HepG2 (cell line): ENCODE measurements around the gene PLIN5. TPM values are rescaled to one million over a fixed set of nuclear protein-coding genes. Genes with fewer than 3 reads are reported as not detected.

Experiments used
- AHDC1 ChIP-seq: sonication (generic); formaldehyde crosslinking; IDR thresholded peaks from 2 replicates; pipeline ENCODE4 v1.5.1; 2020; ENCODE audit warnings: mild to moderate bottlenecking, missing genetic modification reagents, borderline replicate concordance
- ATF5 ChIP-seq: sonication (generic); formaldehyde crosslinking; IDR thresholded peaks from 2 replicates; pipeline ENCODE4 v1.4.0; 2020; ENCODE audit warnings: mild to moderate bottlenecking, low read depth, missing genetic modification reagents
- DNMT1 ChIP-seq: sonication (generic); formaldehyde crosslinking; IDR thresholded peaks from 2 replicates; pipeline ENCODE4 v1.5.1; 2020; ENCODE audit warnings: mild to moderate bottlenecking, missing genetic modification reagents
- GMEB2 ChIP-seq: IDR thresholded peaks from 2 replicates; pipeline ENCODE4 v1.6.1; 2016; ENCODE audit warnings: missing biosample characterization, missing genetic modification reagents, low read depth
- KLF6 ChIP-seq: IDR thresholded peaks from 2 replicates; pipeline ENCODE4 v1.8.0; 2016; ENCODE audit warnings: missing biosample characterization, missing genetic modification reagents
- PHF8 ChIP-seq: sonication (generic); formaldehyde crosslinking; IDR thresholded peaks from 2 replicates; pipeline ENCODE4 v1.5.0; 2020; ENCODE audit warnings: missing genetic modification reagents
- REPIN1 ChIP-seq: sonication (generic); formaldehyde crosslinking; IDR thresholded peaks from 2 replicates; pipeline ENCODE4 v1.8.0; 2022; ENCODE audit warnings: missing genetic modification reagents, low read depth, mild to moderate bottlenecking, borderline replicate concordance
- SP4 ChIP-seq: sonication (generic); formaldehyde crosslinking; IDR thresholded peaks from 2 replicates; pipeline ENCODE4 v1.8.1; 2023; ENCODE audit warnings: mild to moderate bottlenecking, missing genetic modification reagents
- USF2 ChIP-seq, 2 experiments: sonication (generic) in 1 of 2; formaldehyde crosslinking in 1 of 2; IDR thresholded peaks; 2 replicates each; pipeline versions ENCODE4 v1.5.1 to v1.6.1; 2011 to 2020; ENCODE audit warnings: borderline replicate concordance in 1 of 2, low read depth in 1 of 2, low read length in 1 of 2, mild to moderate bottlenecking in 1 of 2, missing genetic modification reagents in 1 of 2, moderate library complexity in 1 of 2
- ZNF512 ChIP-seq: sonication (generic); formaldehyde crosslinking; IDR thresholded peaks from 2 replicates; pipeline ENCODE4 v1.4.0; 2020; ENCODE audit warnings: mild to moderate bottlenecking, missing genetic modification reagents
- ZNF572 ChIP-seq: sonication (generic); formaldehyde crosslinking; IDR thresholded peaks from 2 replicates; pipeline ENCODE4 v1.5.1; 2020; ENCODE audit warnings: mild to moderate bottlenecking, missing genetic modification reagents
- polyA plus RNA-seq, 8 experiments: library from polyadenylated mRNA; depleted of rRNA in 3 of 8; stranded (reverse) in 7 of 8; unstranded in 1 of 8; fragments of >200 nt; fragmentation: Illumina TruSeq in 4 of 8; extraction: Trizol in 4 of 8; gene quantifications; 2 replicates each; pipeline versions ENCODE4 v1.2.1 to v1.2.3, GENCODE V29; 2011 to 2016; ENCODE audit warnings: low read depth in 4 of 8, missing spikeins in 1 of 8, mixed read lengths in 1 of 8; ENCODE audit not compliant: insufficient read depth in 1 of 8
- total RNA-seq, 5 experiments: library from RNA; depleted of rRNA; stranded (reverse); fragments of >200 nt; fragmentation: Illumina TruSeq; extraction: Trizol; gene quantifications; 2 replicates each; pipeline ENCODE4 v1.2.3, GENCODE V29; 2016; ENCODE audit warnings: low read depth in 1 of 5

PLIN5 gene
- total and polyA plus RNA-seq, 2 of the 13 experiments (the other 11 are each of a cell fraction or from before 2014, with no cell fraction given), result 1.8 to 4.8 TPM

GRCh38 chr19:4583961-4584669 lies 49.1 kb upstream of the PLIN5 start (continued):
- TF ChIP-seq USF2 (IDR thresholded peaks at IDR 0.05; ENCODE audit: low read depth, low read length) (no peak), USF2 (CRISPR knock-in tag; IDR thresholded peaks at IDR 0.05; ENCODE audit: borderline replicate concordance) (no peak; the same call in 1 of the 2 replicates), ZNF512 (CRISPR knock-in tag) (no peak), GMEB2 (CRISPR knock-in tag) (no peak), ZNF572 (no peak), KLF6 (no peak), REPIN1 (no peak; the same call in 1 of the 2 replicates), AHDC1 (CRISPR knock-in tag) (0 out of 2 replicates have a peak, but pooled peaks have one; percentile 43), DNMT1 (CRISPR knock-in tag) (peak; percentile 87; the same call in 1 of the 2 replicates), PHF8 (CRISPR knock-in tag) (peak; percentile 61; the same call in 1 of the 2 replicates), ATF5 (CRISPR knock-in tag) (no peak), SP4 (CRISPR knock-in tag) (peak; percentile 86)
